Thyroid gland (tissue), 4 donors: ENCODE data around the gene ERC1. TPM values are rescaled to one million over a fixed set of nuclear protein-coding genes. Genes with fewer than 3 reads are reported as not detected.

ENCODE experiments used
- DNase-seq, 2 donors: peaks; one replicate each; pipeline ENCODE4 v3.0.0-alpha.2; 2019
- H3K27ac ChIP-seq, 3 donors: fragments of 200-600 bp; sonication (generic); 1 replicate in 2 of 3; 2 replicates in 1 of 3; pipeline ENCODE4 v1.5.1; 2016 to 2019; ENCODE audit warnings: mild to moderate bottlenecking in 1 of 3, moderate library complexity in 1 of 3
- H3K27me3 ChIP-seq: fragments of 200-600 bp; sonication (generic); one replicate; pipeline ENCODE4 v1.5.1; 2019
- H3K36me3 ChIP-seq, 2 donors: fragments of 200-600 bp; sonication (generic); one replicate each; pipeline ENCODE4 v1.5.1; 2016 to 2019
- H3K4me1 ChIP-seq, 2 donors: fragments of 200-600 bp; sonication (generic); one replicate each; pipeline ENCODE4 v1.5.1; 2017 to 2019
- H3K4me3 ChIP-seq, 3 donors: fragments of 200-600 bp; sonication (generic); replicated peaks in 1 of 3; 1 replicate in 2 of 3; 2 replicates in 1 of 3; pipeline ENCODE4 v1.5.1; 2016; ENCODE audit warnings: mild to moderate bottlenecking in 1 of 3
- H3K9me3 ChIP-seq: fragments of 200-600 bp; sonication (generic); one replicate; pipeline ENCODE4 v1.5.1; 2017
- CTCF ChIP-seq, 6 experiments: fragments of 200-600 bp in 3 of 6; fragments of 450-650 bp in 3 of 6; sonication (generic) in 3 of 6; IDR thresholded peaks; one replicate each; pipeline ENCODE4 v1.5.1; 2016 to 2019; ENCODE audit warnings: antibody characterized with exemption in 6 of 6, mild to moderate bottlenecking in 2 of 6, inconsistent platforms in 1 of 6, moderate library complexity in 1 of 6
- POLR2A ChIP-seq, 2 donors: fragments of 450-650 bp; IDR thresholded peaks; one replicate each; pipeline ENCODE4 v1.6.1; 2017; ENCODE audit warnings: antibody characterized with exemption in 2 of 2, mild to moderate bottlenecking in 2 of 2, moderate library complexity in 1 of 2
- WGBS, 2 donors: methylation state at CpG; one replicate each; pipeline ENCODE4 v1.1.5; 2017; 5-methylcytosine and 5-hydroxymethylcytosine counted together
- intact Hi-C: fragments of 100-400 bp; cut with DNase I; formaldehyde crosslinking; loops from one replicate; pipeline ENCODE4 v1.15.1; 2023
- total RNA-seq, 4 donors: library from RNA; depleted of rRNA; stranded (reverse); fragments of >200 nt; gene quantifications; one replicate each; pipeline ENCODE4 v1.2.3, GENCODE V29; 2016

ERC1 gene
- total RNA-seq, 4 donors from 2014 or later: 39.8 to 84.2 (median 75.8) TPM

DNA sequence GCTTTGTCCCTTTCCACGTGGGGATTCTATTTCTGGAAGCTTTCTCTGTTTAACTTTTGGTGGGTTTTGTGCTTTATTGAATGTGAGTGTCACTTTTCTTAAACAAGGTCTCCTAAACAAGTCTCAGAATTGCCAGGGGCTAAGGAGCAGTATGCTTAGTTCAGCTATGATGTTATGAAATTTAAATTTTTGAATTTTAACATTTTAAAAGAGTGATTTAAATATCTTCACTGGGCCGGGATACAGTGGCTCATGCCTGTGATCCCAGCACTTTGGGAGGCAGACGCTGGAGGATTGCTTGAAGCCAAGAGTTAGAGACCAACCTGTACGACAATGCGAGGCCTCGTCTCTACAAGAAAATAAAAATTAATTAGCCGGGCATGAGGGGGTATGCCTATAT is 276.2 kb downstream of the ERC1 start:
- WGBS, 2 donors: 90 to 93% methylated on average over 7 of the region's 7 CpGs
- no peak overlapping the region for H3K4me3 ChIP-seq
- intact Hi-C loops: no loop called here
- TF ChIP-seq POLR2A (IDR thresholded peaks at IDR 0.05): no peak
- no peak for TF ChIP-seq CTCF (IDR thresholded peaks at IDR 0.05)
- H3K4me1 ChIP-seq: no peaks in the 10 kb centered on the region
- no peaks in the 10 kb centered on the region for H3K27me3 ChIP-seq
- no peak for DNase-seq
- H3K36me3 ChIP-seq: peaks cover 5 to 9% of the 10 kb centered on the region in 2 donors
- no peaks in the 10 kb centered on the region for H3K9me3 ChIP-seq
- H3K27ac ChIP-seq: no peak overlapping the region

GRCh38 chr12:1272142-1272541 is 281.1 kb downstream of the ERC1 start:
- Histone ChIP-seq H3K4me1 (no peaks in the 10 kb centered on the region), H3K27me3 (no peaks in the 10 kb centered on the region), H3K4me3 (no peak overlapping the region), H3K27ac (no peak overlapping the region), H3K36me3 (peaks cover 0 to under 1% of the 10 kb centered on the region in 2 donors), H3K9me3 (no peaks in the 10 kb centered on the region)
- no peak for DNase-seq
- WGBS, 2 donors: 89 to 92% methylated on average over 3 of the region's 3 CpGs
- TF ChIP-seq CTCF (IDR thresholded peaks at IDR 0.05): no peak
- TF ChIP-seq POLR2A (IDR thresholded peaks at IDR 0.05): no peak
- intact Hi-C loops: no loop called here

DNA sequence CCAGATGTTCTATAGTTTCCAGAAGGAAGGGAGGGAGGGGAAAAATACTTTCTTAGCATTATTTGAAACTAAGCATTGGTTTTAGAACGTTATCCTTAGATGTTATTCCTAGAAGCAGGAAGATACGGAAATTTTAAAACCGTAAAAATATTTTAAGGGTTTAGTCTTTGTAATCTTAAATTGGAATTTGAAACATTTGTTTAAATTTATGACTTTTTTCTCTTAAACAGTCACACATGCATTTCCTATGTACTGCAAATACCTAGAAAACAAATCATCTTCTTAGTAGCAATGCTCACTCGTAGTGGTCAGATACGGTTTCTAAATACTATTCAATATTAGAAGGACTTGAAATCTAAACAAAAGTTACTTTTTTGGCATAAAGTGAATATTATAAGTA is 282.0 kb downstream of the ERC1 start:
- WGBS, 2 donors: 94 to 95% methylated on average over 5 of the region's 5 CpGs
- intact Hi-C loops: no loop called here

DNA sequence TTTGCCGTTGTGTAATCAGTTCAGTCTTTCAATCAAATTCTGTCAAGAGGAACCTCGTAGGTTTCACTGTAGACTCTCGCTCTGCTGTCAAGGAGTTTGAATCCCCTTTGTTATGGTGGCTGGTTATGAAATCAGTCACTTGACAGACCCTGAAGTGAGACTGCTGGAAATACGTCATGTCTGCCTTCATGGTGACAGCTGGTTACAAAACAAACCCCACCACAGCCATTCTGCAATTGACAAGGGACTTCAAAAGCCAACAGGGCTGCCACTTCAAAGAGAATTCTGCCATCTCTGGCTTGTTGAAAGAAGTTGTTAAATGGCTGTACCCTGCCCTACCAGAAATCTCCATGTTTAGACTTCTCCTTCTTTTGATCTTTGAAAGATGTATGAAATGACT is 286.9 kb downstream of the ERC1 start:
- Histone ChIP-seq H3K4me3 (no peak overlapping the region), H3K27ac (no peak overlapping the region), H3K9me3 (no peaks in the 10 kb centered on the region), H3K36me3 (no peaks in the 10 kb centered on the region), H3K4me1 (no peaks in the 10 kb centered on the region), H3K27me3 (no peaks in the 10 kb centered on the region)
- intact Hi-C loops: no loop called here
- TF ChIP-seq CTCF (IDR thresholded peaks at IDR 0.05) (no peak), POLR2A (IDR thresholded peaks at IDR 0.05) (no peak)
- DNase-seq: no peak
- 73 to 78% methylated on average over 4 of the region's 4 CpGs for WGBS, 2 donors

More for the DNA sequence above, 282.0 kb downstream of the ERC1 start:
- TF ChIP-seq CTCF (IDR thresholded peaks at IDR 0.05) (no peak), POLR2A (IDR thresholded peaks at IDR 0.05) (no peak)
- Histone ChIP-seq H3K4me1 (no peaks in the 10 kb centered on the region), H3K9me3 (no peaks in the 10 kb centered on the region), H3K36me3 (no peaks in the 10 kb centered on the region), H3K4me3 (no peak overlapping the region), H3K27me3 (no peaks in the 10 kb centered on the region), H3K27ac (no peak overlapping the region)
- DNase-seq: no peak

- Histone ChIP-seq H3K4me3 (no peak overlapping the region), H3K4me1 (no peaks in the 10 kb centered on the region), H3K36me3 (no peaks in the 10 kb centered on the region), H3K27ac (no peak overlapping the region), H3K9me3 (no peaks in the 10 kb centered on the region), H3K27me3 (no peaks in the 10 kb centered on the region)
- DNase-seq: no peak
- WGBS, 2 donors: 68 to 78% methylated on average over 3 of the region's 3 CpGs
- TF ChIP-seq CTCF (IDR thresholded peaks at IDR 0.05) (no peak), POLR2A (IDR thresholded peaks at IDR 0.05) (no peak)
- intact Hi-C loops: no loop called here
Observed at GRCh38 chr12:1279050-1279449, 288.0 kb downstream of the ERC1 start.
